H54 (cell line): ENCODE data around the gene CFAP54.

Experiments
- DNase-seq: peaks from one replicate; pipeline ENCODE4 v3.0.0; 2011; ENCODE audit warnings: low spot score, mixed read lengths; ENCODE audit not compliant: insufficient read length
- FAIRE-seq: peaks from 3 replicates; lab custom pipeline; 2011; peaks lifted over from hg19 to GRCh38; lab: Jason Lieb, UNC
- POLR2A ChIP-seq: IDR thresholded peaks from 2 replicates; pipeline ENCODE4 v1.6.1; 2011; ENCODE audit warnings: low read depth, mild to moderate bottlenecking, low read length

CFAP54 gene

DNA sequence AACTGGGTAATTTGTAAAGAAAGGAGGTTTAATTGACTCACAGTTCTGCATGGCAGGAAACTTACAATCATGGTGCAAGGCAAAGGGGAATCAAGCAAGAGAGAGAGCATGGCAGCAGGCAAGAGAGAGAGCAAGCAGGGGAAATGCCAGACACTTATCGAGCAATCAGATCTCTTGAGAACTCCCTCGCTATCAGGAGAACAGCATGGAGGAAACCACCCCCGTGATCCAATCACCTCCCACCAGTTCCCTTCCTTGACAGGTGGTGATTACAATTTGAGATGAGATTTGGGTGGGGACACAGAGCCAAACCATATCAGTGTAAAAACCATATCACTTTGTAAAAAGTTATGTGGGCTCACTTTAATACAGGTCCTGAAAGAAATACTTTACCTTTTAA is 361.3 kb downstream of the CFAP54 start:
- FAIRE-seq (no peak), DNase-seq (no peak)
- no peak for TF ChIP-seq POLR2A

DNA sequence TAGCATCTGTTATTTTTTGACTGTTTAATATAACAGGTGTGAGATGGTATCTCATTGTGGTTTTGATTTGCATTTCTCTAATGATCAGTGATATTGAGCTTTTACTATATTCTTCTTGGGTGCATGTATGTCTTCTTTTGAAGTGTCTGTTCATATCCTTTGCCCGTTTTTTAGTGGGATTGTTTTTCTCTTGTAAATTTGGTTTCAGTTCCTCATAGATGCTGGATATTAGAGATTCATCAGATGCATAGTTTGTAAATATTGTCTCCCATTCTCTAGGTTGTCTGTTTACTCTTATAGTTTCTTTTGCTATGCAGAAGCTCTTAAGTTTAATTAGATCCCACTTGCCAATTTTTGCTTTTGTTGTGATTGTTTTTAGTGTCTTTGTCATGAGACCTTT is 368.8 kb downstream of the CFAP54 start:
- FAIRE-seq (no peak), DNase-seq (no peak)
- no peak for TF ChIP-seq POLR2A

DNA sequence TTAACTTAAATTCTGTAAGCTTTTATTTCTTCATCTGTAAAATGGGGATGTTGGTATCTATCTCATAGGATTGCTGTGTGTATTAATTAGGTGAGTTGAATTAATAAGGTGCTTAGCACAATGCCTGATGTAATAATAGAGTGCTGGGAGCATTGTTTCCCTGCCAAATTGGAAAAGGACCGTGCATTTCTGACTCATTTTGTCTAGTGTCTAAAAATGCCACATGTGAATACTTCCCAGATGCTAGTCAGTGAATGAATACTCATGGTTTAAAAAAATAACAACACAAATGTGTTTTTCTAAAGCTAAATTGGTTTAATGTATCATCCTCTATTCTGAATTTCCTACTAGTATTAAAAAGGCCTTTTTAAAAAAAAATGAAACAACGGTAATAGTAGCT is 372.3 kb downstream of the CFAP54 start:
- FAIRE-seq, result no peak
- TF ChIP-seq POLR2A, result no peak
- no peak for DNase-seq

DNA sequence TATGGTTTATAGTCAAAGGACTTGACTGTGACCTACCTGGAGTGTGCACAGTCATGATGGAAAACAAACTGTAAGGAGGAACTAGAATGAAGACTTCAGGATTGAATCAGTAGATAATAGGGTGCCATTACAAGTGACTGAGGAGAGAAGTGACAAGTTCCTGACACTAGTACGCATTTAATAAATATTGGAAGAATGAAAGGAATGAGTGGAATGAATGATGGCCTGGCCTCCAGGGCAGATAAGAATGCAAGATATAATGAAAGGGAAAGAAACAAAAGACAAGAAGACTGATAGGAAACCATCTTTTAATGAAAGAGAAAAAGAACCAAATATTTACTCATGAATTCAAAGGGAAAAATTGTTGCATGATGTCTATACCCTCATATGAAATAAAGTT is 372.9 kb downstream of the CFAP54 start:
- no peak for TF ChIP-seq POLR2A
- FAIRE-seq (no peak), DNase-seq (no peak)

DNA sequence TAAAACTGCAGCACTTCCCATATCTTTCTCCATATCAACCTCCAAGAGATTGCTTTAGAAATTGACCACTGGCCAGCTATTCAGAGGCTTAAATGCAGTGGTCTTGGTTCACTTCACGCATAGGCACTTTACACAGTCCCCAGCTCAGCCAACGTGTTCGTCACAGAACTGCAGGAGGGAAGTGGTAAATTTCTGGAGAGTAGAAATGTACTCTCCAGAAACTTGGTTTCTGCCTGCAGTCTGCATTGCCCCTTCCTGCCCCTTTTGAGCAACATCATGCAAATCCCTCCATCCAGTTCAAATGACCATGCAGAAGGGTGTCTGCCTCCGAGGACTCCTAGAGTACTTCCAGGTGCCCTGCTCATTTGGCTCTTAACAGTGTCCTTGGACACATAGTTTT is 375.0 kb downstream of the CFAP54 start:
- DNase-seq, result no peak
- TF ChIP-seq POLR2A, result no peak
- no peak for FAIRE-seq

DNA sequence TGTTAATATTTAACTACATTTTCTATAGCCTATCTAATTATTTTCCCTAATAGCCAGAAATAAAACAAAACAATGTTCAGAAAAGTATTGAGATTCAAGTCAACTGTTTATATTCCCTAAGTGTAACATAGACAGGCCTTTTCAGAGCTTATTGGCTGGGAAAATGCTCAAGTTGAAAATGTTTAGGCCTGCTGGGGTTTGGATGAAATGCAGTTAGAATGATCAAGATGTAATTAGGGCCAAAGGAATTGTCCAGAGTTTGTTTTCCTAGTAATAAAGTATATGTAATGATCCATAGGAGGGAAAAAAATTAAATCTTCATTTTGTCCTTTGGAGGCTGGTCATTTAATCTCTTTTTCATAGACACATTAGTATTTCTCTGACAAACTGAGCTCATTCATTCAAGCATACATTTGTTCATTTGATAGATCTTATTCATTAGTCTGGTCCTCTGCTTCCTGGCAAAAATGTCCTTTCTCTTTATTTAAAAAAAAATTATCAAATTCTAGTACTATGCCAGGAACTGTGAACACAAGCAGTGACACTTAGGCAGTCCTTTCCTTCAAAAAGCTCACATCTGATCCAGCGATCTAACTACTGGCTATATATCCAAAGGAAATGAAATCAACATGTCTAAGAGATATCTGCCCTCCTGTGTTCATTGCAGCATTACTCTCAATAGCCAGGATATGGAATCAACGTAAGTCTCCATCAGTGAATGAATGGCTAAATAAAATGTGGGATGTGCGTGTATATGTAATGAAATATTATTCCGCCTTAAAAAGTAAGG is 377.6 kb downstream of the CFAP54 start:
- FAIRE-seq (no peak), DNase-seq (no peak)
- no peak for TF ChIP-seq POLR2A

DNA sequence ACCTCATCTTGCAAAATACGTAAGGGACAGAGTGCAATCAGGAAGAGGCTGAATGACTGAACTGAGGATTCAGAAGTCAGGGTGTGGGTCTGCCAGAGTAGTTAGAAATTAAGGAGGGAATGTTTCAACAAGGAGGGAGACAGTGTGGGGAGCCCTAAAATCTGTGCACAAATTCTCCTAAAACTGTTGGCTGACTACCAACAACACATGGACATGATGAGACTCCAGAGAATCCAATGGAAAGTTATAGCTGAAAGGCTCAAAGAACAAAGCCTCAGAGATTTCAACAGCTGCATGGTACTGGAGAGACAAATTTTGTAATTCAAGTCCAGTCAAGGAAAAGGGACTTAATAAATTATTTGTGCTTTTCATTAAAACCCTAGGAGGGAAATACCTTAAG is 381.6 kb downstream of the CFAP54 start:
- FAIRE-seq, result no peak
- no peak for DNase-seq
- TF ChIP-seq POLR2A, result no peak

DNA sequence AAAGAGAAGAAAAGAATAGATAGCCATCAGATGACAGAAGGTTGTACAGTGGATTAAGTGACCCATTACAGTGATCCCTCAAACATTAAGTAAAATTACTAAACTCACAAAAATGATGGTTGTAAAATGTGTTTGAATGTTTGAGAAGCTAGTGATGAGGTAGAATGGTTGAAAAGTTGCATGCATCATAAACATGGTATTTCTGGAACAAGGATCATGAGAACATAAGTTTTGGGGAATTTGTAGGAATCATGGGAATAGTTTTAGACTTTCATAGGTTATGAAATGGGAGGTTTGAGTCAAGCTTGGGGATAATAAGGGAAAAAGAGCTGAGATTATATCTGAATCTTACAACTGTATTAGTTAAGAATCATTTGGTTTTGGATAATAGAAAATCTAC is 383.6 kb downstream of the CFAP54 start:
- DNase-seq (no peak), FAIRE-seq (no peak)
- no peak for TF ChIP-seq POLR2A

DNA sequence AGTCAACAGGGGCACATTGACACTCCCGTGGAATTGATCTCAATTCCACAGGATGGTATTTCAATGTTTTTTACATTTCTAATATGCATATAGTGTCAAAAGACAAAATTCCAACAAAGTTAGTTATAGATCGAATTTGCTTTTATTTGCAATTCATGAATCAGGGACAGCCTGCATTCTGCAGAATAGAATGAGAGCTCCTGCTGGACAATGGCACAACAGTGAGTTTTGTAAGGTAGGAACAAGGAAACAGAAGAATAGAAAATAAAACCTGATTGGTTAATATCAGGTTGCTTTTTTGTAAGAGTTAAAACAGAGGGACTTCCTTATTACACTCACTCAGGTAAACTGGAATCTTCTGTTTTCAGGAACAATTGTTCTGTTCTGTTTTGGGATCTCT is 384.8 kb downstream of the CFAP54 start:
- FAIRE-seq (no peak), DNase-seq (no peak)
- TF ChIP-seq POLR2A, result no peak

DNA sequence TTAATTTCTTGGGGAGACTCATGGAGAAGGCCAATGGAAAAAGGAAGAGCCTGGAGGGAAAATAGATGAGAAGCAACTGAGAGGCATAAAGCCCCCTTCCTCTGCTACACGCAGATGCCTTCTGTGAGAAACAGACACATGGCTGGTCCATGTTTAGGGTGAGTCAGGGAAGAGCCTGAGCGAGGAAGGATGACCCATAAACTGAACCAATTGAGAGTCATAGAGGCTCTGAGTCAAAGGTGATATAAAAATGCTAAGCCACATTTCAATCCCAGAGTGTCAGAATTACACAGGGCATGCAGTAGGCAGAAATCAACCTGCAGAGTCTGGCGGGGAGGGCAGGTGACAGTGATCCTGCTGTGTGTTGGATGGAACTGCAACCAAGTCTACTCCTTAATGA is 387.6 kb downstream of the CFAP54 start:
- DNase-seq, result peak; percentile 12
- TF ChIP-seq POLR2A, result no peak
- FAIRE-seq, result no peak

DNA sequence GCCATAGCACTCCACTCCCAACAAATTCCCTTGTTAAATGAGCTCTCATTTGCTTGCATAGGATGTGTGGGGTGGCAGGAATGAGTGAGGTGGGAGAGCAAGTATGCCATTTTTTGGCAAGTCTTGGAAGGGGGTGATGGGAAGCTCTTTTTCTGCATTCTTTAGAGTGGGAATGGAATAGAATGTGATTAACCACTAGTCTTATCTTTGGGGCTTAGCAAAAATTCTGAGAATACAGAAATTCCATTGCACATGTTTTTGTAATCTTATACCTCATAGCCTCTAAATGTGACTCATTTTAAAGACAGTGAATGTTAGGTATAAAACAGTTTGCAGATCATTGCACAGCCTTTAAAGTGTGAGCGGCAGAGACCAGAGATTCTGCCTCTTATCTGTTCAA is 389.3 kb downstream of the CFAP54 start:
- FAIRE-seq (no peak), DNase-seq (no peak)

DNA sequence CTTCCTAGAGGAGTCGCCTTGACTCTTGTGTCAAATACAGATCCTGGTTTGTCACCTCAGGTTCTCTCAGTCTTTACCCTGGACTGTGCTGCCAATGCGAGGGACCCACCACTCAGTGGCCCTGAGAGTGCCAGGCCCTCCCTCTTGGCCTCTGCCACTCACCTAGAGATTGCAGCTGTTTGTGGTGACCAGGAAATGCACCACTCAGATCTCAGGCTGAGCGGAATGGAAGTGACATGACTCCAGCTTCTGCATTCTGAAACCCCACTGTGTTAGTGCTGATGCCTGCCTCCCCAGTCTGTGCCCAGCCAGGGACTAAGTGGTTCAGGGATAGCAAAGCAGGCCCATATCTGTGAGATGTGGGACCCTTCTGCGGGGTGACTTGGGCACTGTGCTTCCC is 389.9 kb downstream of the CFAP54 start:
- FAIRE-seq, result no peak
- TF ChIP-seq POLR2A, result no peak
- no peak for DNase-seq

More for the DNA sequence above, 389.3 kb downstream of the CFAP54 start:
- no peak for TF ChIP-seq POLR2A

DNA sequence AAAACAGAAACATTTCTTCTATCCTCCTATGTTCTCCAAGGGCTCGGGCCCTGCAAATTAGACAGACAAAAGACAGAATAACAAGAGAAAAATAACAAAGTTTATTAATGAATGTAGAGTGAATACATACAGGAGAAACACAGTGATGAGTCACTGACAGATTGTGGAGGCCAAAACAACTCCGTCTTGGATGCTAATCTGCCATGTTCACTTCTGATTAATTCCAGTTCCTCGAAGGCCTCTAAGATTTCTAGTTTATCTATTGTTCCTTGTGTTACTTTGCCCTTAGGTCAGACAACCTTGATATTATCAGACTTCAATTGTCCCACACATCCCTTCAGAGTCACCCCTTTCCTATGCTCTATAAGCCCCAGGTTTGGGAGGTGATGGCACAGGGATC is 390.8 kb downstream of the CFAP54 start:
- DNase-seq (no peak), FAIRE-seq (no peak)
- no peak for TF ChIP-seq POLR2A

DNA sequence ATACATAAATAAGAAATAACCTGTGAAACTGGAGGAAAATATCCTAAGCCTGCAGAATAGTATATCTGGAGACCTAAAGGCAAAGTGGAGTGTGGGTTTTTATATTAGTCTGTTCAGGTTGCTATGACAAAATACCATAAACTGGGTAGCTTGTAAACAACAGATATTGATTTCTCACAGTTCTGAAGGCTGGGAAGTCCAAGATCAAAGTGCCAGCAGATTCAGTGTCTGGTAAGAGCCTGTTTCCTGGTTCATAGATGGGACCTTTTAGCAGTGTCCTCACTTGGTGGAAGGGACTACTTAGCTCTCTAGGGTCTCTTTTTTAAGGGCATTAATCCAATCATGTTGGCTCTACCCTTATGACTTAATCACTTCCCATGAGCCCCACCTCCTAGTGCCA is 392.2 kb downstream of the CFAP54 start:
- FAIRE-seq, result no peak
- no peak for TF ChIP-seq POLR2A

DNA sequence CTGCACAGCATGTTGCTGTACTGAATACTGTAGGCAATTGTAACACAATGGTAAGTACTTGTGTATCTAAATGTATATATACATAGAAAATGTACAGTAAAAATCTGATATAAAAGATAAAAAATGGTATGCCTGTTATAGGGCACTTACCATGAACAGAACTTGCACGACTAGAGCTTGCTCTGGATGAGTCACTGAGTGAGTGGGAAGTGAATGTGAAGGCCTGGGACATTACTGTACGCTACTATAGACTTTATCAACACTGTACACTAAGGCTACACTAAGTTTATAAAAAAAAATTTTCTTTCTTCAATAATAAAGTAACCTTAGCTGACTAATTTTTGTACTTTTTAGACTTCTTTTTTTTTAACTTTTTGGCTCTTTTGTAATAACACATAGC is 393.5 kb downstream of the CFAP54 start:
- no peak for TF ChIP-seq POLR2A
- no peak for DNase-seq
- no peak for FAIRE-seq

More for the DNA sequence above, 392.2 kb downstream of the CFAP54 start:
- DNase-seq, result no peak
